Nephron (organoid): ENCODE data around the gene FADS6.
A peak's percentile ranks its signal among the peaks of the same experiment; 100 is the strongest.
"Not testable (repeated sequence)": the region's sequence is repeated elsewhere in the genome, so short reads cannot be mapped to it uniquely, and the experiment has no call there.

Experiments
- H3K27ac Mint-ChIP-seq, 3 experiments: 2 replicates each; pipeline ENCODE4 v1.8.0; 2020; ENCODE audit warnings: mixed read lengths in 3 of 3, mild to moderate bottlenecking in 2 of 3, moderate library complexity in 1 of 3
- H3K27me3 Mint-ChIP-seq: 2 replicates; pipeline ENCODE4 v1.8.0; 2021; ENCODE audit warnings: low read depth, mild to moderate bottlenecking, moderate library complexity, mixed read lengths
- H3K36me3 Mint-ChIP-seq: 2 replicates; pipeline ENCODE4 v1.8.0; 2020; ENCODE audit warnings: low read depth, mixed read lengths
- H3K4me1 Mint-ChIP-seq: 2 replicates; pipeline ENCODE4 v1.8.0; 2020; ENCODE audit warnings: mixed read lengths
- H3K4me3 Mint-ChIP-seq, 3 experiments: 2 replicates each; pipeline ENCODE4 v1.8.0; 2020; ENCODE audit warnings: mild to moderate bottlenecking in 3 of 3, mixed read lengths in 3 of 3, moderate library complexity in 2 of 3
- H3K9me3 Mint-ChIP-seq: 2 replicates; pipeline ENCODE4 v1.8.0; 2020; ENCODE audit warnings: mixed read lengths
- TF ChIP-seq, protein P1 (sequence below), 3 experiments: fragments of 200-600 bp; sonication (generic); IDR thresholded peaks; one replicate each; pipeline ENCODE4 v1.5.0; 2021; ENCODE audit warnings: antibody characterized with exemption in 3 of 3; ENCODE audit not compliant: unreplicated experiment in 3 of 3

Gene FADS6

DNA sequence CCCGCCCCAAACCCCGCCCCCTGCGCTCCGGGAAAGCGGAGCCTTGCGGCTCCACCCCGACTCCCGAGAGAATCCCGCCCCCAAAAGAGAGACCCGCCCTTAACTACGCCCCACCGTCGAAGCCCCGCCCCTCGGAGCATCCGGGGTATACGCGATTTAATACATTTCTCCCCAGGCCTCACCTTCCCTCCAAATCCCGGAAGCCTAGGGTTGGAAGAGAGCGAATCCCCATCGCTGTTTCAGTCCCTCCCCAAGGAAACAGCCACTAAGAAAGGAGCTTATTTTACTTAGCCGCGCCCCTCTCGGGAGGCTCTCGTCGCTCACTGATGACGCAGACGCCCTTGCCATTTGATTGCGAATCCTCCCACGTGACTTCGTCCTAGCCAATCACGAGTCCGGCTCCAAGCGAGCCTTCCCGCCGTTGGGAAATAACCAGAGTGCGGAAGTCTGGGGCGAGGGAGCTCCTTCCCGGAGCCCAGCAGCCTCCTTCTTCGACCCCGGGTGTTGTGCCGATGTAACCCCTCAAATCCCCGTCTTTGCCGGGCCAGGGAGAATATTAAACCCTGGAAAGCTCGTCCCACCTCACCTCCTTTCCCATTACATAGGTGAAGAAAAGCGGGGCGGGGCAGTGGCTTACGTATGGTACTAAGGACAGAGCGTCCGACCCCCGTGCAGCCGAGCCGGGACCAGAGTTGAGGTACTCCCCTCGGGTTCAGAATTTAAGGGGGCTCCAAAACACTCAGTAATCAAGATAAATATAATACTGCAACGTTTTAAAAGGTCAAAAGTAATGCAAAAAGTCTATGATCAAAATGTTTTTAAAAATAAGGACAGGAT, 20.2 kb downstream of the FADS6 start:
- Mint-ChIP-seq H3K36me3 (no peaks in the 10 kb centered on the region), H3K9me3 (no peaks in the 10 kb centered on the region), H3K4me3 (peak overlapping the region; percentile 90 to 94 (median 90)), H3K27me3 (peaks cover 16% of the 10 kb centered on the region), H3K27ac (peak overlapping the region; percentile 58 to 87 (median 73)), H3K4me1 (peaks cover 21% of the 10 kb centered on the region)
- TF ChIP-seq, protein P1, sequence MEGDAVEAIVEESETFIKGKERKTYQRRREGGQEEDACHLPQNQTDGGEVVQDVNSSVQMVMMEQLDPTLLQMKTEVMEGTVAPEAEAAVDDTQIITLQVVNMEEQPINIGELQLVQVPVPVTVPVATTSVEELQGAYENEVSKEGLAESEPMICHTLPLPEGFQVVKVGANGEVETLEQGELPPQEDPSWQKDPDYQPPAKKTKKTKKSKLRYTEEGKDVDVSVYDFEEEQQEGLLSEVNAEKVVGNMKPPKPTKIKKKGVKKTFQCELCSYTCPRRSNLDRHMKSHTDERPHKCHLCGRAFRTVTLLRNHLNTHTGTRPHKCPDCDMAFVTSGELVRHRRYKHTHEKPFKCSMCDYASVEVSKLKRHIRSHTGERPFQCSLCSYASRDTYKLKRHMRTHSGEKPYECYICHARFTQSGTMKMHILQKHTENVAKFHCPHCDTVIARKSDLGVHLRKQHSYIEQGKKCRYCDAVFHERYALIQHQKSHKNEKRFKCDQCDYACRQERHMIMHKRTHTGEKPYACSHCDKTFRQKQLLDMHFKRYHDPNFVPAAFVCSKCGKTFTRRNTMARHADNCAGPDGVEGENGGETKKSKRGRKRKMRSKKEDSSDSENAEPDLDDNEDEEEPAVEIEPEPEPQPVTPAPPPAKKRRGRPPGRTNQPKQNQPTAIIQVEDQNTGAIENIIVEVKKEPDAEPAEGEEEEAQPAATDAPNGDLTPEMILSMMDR (IDR thresholded peaks at IDR 0.05; ENCODE audit: unreplicated experiment in 3 of 3), result no peak

DNA sequence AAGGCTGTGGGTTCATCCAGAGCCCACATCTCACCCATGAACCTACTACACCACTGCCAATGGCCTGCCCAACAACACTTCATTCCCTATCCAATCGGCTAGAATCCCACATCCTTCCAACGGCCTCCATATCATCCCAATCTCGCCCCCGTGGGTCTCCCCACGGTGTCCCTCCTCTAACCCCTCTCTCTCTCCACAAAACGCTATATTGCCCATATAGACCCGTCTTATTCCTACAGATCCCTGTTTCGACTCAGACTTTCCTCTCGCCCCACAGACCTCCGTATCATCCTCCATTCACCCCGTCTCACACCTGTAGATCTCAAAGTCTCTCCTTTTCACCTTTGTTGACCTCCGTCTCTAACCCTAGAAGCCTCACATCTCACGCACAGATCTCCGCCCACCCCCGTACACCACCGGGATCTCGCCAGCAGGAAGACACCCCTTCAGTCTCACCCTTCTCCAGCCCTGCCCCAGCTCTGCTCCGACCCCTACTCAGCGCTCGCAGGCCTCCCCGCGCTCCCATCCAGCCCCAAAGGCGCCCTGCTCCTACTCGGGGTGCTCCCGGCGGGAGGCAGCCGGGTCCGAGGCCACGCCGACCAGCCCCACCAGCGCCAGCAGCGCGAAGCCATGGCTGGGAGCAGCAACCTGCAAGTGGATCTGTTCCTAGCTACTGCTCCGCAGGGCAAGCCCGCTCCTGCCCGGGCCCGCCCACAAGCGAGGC, 21.0 kb downstream of the FADS6 start, which contains the start of gene FDXR:
Gene FDXR, minus strand, starts transcription at position 682 of the 724 bp plus-strand sequence. Its CDS starts 50 bp downstream, at position 632.
- peaks cover 21% of the 10 kb centered on the region for H3K4me1 Mint-ChIP-seq
- H3K4me3 Mint-ChIP-seq, result peak within 1 kb of the TSS; percentile 90 to 94 (median 90)
- no peaks in the 10 kb centered on the region for H3K36me3 Mint-ChIP-seq
- TF ChIP-seq, protein P1 (IDR thresholded peaks at IDR 0.05; ENCODE audit: unreplicated experiment in 3 of 3), result no peak
- no peaks in the 10 kb centered on the region for H3K9me3 Mint-ChIP-seq
- H3K27ac Mint-ChIP-seq, result peak within 1 kb of the TSS; percentile 58 to 87 (median 73)
- peaks cover 11% of the 10 kb centered on the region for H3K27me3 Mint-ChIP-seq

DNA sequence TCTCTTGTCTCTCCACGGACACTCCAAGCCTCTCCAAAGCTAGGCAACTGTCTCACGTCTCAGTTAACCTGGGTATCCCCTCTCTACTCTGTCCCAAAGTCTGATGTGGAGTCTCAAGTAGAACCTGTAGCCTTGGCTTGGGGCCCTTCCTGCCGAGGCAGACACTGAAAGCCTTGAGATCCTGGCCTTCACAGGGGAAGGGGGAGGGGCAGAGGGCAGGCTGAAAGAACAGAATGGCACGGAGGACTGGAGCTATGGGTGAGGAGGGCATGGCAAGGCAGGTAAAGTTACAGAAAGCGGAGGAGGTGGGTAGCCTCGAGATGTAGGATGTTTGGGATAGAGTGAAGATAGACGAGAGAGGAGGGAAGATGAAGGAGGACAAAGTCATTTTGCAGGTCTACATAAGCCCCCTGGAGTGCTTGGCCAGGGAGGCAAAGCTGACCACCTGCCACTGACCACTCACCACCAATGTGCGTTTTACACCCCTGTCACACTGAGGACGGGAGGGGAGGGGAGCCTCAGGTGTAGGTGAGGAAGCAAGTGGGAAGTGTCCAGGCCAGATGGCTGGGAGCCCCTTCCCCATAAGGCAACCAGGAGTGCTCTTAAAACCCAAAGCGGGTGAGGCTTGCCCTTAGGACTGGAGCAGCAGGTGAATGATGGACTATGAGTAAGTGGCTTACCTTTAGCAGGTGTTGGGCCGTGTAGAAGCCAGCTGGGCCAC, 21.9 kb downstream of the FADS6 start:
- Mint-ChIP-seq H3K36me3 (no peaks in the 10 kb centered on the region), H3K27me3 (peaks cover 7% of the 10 kb centered on the region), H3K27ac (peak overlapping the region in 1 of 3 experiments; percentile 67), H3K9me3 (no peaks in the 10 kb centered on the region), H3K4me3 (peak overlapping the region; percentile 86 to 94 (median 90)), H3K4me1 (peaks cover 21% of the 10 kb centered on the region)
- TF ChIP-seq, protein P1 (IDR thresholded peaks at IDR 0.05; ENCODE audit: unreplicated experiment in 3 of 3), result no peak

DNA sequence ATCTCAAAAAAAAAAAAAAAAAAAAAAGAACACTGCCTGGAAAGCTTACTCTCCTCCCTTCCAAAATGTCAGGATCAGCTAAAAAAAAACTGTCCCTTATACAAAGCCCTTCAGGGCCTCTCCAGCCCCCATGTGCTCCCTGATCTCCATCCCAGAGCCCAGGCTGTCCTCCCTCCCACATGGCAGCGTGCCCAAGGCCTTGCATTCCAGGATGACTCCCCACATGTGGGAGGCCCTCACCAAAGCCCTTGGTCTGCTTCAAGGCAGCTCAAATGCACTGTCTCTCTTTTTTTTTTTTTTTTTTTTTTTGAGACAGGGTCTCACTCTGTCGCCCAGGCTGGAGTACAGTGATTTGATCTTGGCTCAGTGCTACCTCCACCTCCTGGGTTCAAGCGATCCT, 22.9 kb downstream of the FADS6 start:
- Mint-ChIP-seq H3K4me3 (peak overlapping the region in 2 of 3 experiments; percentile 32 to 65), H3K36me3 (no peaks in the 10 kb centered on the region), H3K9me3 (no peaks in the 10 kb centered on the region), H3K27ac (peak overlapping the region in 2 of 3 experiments; percentile 35 to 76), H3K27me3 (no peaks in the 10 kb centered on the region), H3K4me1 (peaks cover 21% of the 10 kb centered on the region)
- TF ChIP-seq, protein P1 (IDR thresholded peaks at IDR 0.05; ENCODE audit: unreplicated experiment in 3 of 3), result no peak

DNA sequence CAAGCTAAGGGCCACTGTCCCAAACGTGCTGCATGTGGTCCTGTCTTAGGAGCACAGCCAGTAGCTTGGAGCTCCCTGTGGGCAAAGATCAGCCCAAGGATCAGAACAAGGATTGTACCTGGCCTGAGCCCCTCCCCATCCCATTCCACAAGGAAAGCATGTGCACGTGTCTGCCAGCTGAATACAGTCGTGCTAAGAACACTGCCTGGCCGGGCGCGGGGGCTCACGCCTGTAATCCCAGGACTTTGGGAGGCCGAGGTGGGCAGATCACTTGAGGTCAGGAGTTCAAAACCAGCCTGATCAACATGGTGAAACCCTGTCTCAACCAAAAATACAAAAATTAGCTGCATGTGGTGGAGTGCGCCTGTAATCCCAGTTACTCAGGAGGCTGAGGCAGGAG, 23.4 kb downstream of the FADS6 start:
- H3K9me3 Mint-ChIP-seq, H3K36me3 Mint-ChIP-seq, H3K27me3 Mint-ChIP-seq, H3K4me3 Mint-ChIP-seq, H3K27ac Mint-ChIP-seq: not testable (repeated sequence)
- peaks cover 23% of the 10 kb centered on the region for H3K4me1 Mint-ChIP-seq

DNA sequence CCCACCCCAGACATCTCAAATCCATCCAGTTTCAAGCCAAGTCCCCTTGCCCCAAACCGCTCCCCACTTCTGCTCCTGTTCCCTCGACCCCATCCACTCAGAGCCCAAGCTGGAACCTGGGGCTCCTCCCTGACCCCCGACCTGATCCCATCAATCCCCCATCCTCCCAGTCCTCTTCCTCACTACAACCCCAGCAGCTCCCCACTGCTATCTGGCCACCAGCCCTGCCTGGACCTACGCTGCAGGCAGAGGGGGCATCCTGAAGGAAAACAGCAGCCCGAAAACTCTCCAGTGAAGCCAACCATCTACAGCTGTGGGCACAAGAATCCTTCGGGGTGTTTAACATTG, 24.6 kb downstream of the FADS6 start:
- no peaks in the 10 kb centered on the region for H3K36me3 Mint-ChIP-seq
- H3K4me1 Mint-ChIP-seq, result peaks cover 24% of the 10 kb centered on the region
- TF ChIP-seq, protein P1 (IDR thresholded peaks at IDR 0.05; ENCODE audit: unreplicated experiment in 3 of 3), result no peak
- H3K4me3 Mint-ChIP-seq, result no peak overlapping the region
- H3K27me3 Mint-ChIP-seq, result peaks cover 4% of the 10 kb centered on the region
- no peak overlapping the region for H3K27ac Mint-ChIP-seq
- no peaks in the 10 kb centered on the region for H3K9me3 Mint-ChIP-seq
